ENCODE data around the gene C9.
"Not testable (repeated sequence)": the region's sequence is repeated elsewhere in the genome, so short reads cannot be mapped to it uniquely, and the experiment has no call there.

The C9 gene

GRCh38 chr5:39337252-39337915 lies 26.9 kb downstream of the C9 start:
- no peaks in the 10 kb centered on the region for H3K36me3 Mint-ChIP-seq (ENCODE audit: insufficient read depth)
- no peak for DNase-seq
- no peak for ATAC-seq (replicated peaks)
- peaks cover 13 to 22% of the 10 kb centered on the region in 2 donors for H3K27me3 Mint-ChIP-seq
- H3K4me3 Mint-ChIP-seq: no peak overlapping the region
- no peaks in the 10 kb centered on the region for H3K4me1 Mint-ChIP-seq (ENCODE audit: low read depth in 2 of 2)
- H3K27ac Mint-ChIP-seq: no peak overlapping the region
- no peaks in the 10 kb centered on the region for H3K9me3 Mint-ChIP-seq

GRCh38 chr5:39334296-39334695 lies 30.0 kb downstream of the C9 start:
- not testable (repeated sequence) for ATAC-seq (replicated peaks); H3K27me3 Mint-ChIP-seq

GRCh38 chr5:39333104-39333503 lies 31.2 kb downstream of the C9 start:
- no peak for ATAC-seq (replicated peaks)
- H3K4me1 Mint-ChIP-seq (ENCODE audit: low read depth in 2 of 2): no peaks in the 10 kb centered on the region
- DNase-seq: no peak
- peaks cover 0 to 6% of the 10 kb centered on the region in 2 donors for H3K27me3 Mint-ChIP-seq
- no peak overlapping the region for H3K27ac Mint-ChIP-seq
- H3K4me3 Mint-ChIP-seq: no peak overlapping the region
- no peaks in the 10 kb centered on the region for H3K36me3 Mint-ChIP-seq (ENCODE audit: insufficient read depth)
- H3K9me3 Mint-ChIP-seq: no peaks in the 10 kb centered on the region

More at GRCh38 chr5:39334296-39334695, 30.0 kb downstream of the C9 start:
- H3K36me3 Mint-ChIP-seq (ENCODE audit: insufficient read depth); DNase-seq; H3K4me3 Mint-ChIP-seq; H3K4me1 Mint-ChIP-seq (ENCODE audit: low read depth in 2 of 2); H3K27ac Mint-ChIP-seq; H3K9me3 Mint-ChIP-seq: not testable (repeated sequence)

- Mint-ChIP-seq H3K4me3 (no peak overlapping the region), H3K9me3 (no peaks in the 10 kb centered on the region), H3K4me1 (ENCODE audit: low read depth in 2 of 2) (no peaks in the 10 kb centered on the region), H3K27me3 (peaks cover 0 to 6% of the 10 kb centered on the region in 2 donors), H3K27ac (no peak overlapping the region), H3K36me3 (ENCODE audit: insufficient read depth) (no peaks in the 10 kb centered on the region)
- DNase-seq (no peak), ATAC-seq (replicated peaks) (no peak)
Measured at GRCh38 chr5:39331861-39332381, 32.4 kb downstream of the C9 start.

GRCh38 chr5:39328731-39329130 lies 35.6 kb downstream of the C9 start:
- Mint-ChIP-seq H3K9me3 (no peaks in the 10 kb centered on the region), H3K27me3 (no peaks in the 10 kb centered on the region), H3K27ac (no peak overlapping the region), H3K4me3 (no peak overlapping the region), H3K4me1 (ENCODE audit: low read depth in 2 of 2) (no peaks in the 10 kb centered on the region), H3K36me3 (ENCODE audit: insufficient read depth) (no peaks in the 10 kb centered on the region)
- no peak for DNase-seq
- ATAC-seq (replicated peaks): no peak

GRCh38 chr5:39323542-39323941 lies 40.8 kb downstream of the C9 start:
- Mint-ChIP-seq H3K4me3 (no peak overlapping the region), H3K27me3 (peaks cover 9 to 18% of the 10 kb centered on the region in 2 donors), H3K27ac (no peak overlapping the region), H3K4me1 (ENCODE audit: low read depth in 2 of 2) (no peaks in the 10 kb centered on the region), H3K9me3 (no peaks in the 10 kb centered on the region), H3K36me3 (ENCODE audit: insufficient read depth) (no peaks in the 10 kb centered on the region)
- DNase-seq (no peak), ATAC-seq (replicated peaks) (no peak)

DNA sequence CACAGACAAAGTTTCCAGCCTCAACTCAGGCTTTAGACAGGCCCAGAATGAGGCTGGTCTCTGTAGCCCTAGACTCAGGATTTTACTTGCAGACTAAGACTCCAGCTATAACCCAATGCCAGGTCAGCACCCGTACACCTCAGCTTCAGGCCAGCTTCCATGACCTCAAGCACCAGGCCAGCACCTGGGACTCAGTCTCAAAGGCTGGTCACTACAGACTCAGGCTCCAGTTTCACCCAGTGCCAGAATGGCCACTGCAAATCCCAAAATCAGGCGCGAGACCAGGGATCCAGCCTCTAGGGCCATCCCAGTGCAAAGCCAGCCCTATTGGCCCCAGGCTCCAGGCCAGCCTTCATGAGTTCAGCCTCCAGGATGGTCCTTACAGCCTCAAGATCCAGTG lies 44.9 kb downstream of the C9 start:
- H3K36me3 Mint-ChIP-seq (ENCODE audit: insufficient read depth): no peaks in the 10 kb centered on the region
- peaks cover 18 to 20% of the 10 kb centered on the region in 2 donors for H3K27me3 Mint-ChIP-seq
- no peak overlapping the region for H3K4me3 Mint-ChIP-seq

GRCh38 chr5:39316464-39316863 lies 47.8 kb downstream of the C9 start:
- H3K36me3 Mint-ChIP-seq (ENCODE audit: insufficient read depth); DNase-seq; ATAC-seq (replicated peaks); H3K9me3 Mint-ChIP-seq; H3K4me3 Mint-ChIP-seq; H3K27ac Mint-ChIP-seq; H3K4me1 Mint-ChIP-seq (ENCODE audit: low read depth in 2 of 2): not testable (repeated sequence)
- peaks cover 15 to 20% of the 10 kb centered on the region in 2 donors for H3K27me3 Mint-ChIP-seq

More for the DNA sequence above, 44.9 kb downstream of the C9 start:
- ATAC-seq (replicated peaks): no peak
- no peaks in the 10 kb centered on the region for H3K4me1 Mint-ChIP-seq (ENCODE audit: low read depth in 2 of 2)
- H3K9me3 Mint-ChIP-seq: no peaks in the 10 kb centered on the region
- H3K27ac Mint-ChIP-seq: no peak overlapping the region
- no peak for DNase-seq

- Mint-ChIP-seq H3K4me1 (ENCODE audit: low read depth in 2 of 2) (no peaks in the 10 kb centered on the region), H3K9me3 (no peaks in the 10 kb centered on the region), H3K4me3 (no peak overlapping the region), H3K36me3 (ENCODE audit: insufficient read depth) (no peaks in the 10 kb centered on the region), H3K27me3 (peaks cover 10 to 20% of the 10 kb centered on the region in 2 donors), H3K27ac (no peak overlapping the region)
- DNase-seq: no peak
- no peak for ATAC-seq (replicated peaks)
Measured at GRCh38 chr5:39315995-39316394, 48.3 kb downstream of the C9 start.

GRCh38 chr5:39314591-39314990 lies 49.7 kb downstream of the C9 start:
- no peaks in the 10 kb centered on the region for H3K36me3 Mint-ChIP-seq (ENCODE audit: insufficient read depth)
- no peak overlapping the region for H3K27ac Mint-ChIP-seq
- H3K9me3 Mint-ChIP-seq: no peaks in the 10 kb centered on the region
- DNase-seq: no peak
- H3K27me3 Mint-ChIP-seq: peaks cover 0 to 30% of the 10 kb centered on the region in 2 donors
- H3K4me1 Mint-ChIP-seq (ENCODE audit: low read depth in 2 of 2): no peaks in the 10 kb centered on the region
- no peak overlapping the region for H3K4me3 Mint-ChIP-seq
- ATAC-seq (replicated peaks): no peak

GRCh38 chr5:39309534-39309933 lies 54.8 kb downstream of the C9 start:
- Mint-ChIP-seq H3K9me3 (no peaks in the 10 kb centered on the region), H3K4me1 (ENCODE audit: low read depth in 2 of 2) (no peaks in the 10 kb centered on the region), H3K36me3 (ENCODE audit: insufficient read depth) (peaks cover 2% of the 10 kb centered on the region), H3K4me3 (no peak overlapping the region), H3K27ac (no peak overlapping the region), H3K27me3 (peaks cover 0 to 27% of the 10 kb centered on the region in 2 donors)
- DNase-seq (no peak), ATAC-seq (replicated peaks) (no peak)

DNA sequence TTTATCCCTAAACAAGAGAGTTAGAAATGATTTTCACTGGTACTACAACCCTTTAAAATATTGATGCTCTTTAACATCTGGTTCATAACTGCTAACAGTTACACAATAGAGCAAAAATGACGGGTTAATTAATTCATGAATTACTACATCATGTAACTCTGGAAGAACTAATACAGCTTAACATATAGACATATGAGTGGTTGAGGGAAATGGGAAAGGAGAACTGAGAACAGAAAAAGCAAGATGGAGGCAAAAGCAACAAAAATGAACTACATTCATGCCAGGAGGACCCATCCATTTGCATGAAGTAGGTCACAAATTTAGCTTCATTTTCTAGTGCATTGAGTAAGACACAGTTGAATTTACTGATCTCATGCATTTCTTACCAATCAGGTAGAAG lies 61.8 kb downstream of the C9 start:
- Mint-ChIP-seq H3K27ac (no peak overlapping the region), H3K4me3 (no peak overlapping the region), H3K4me1 (ENCODE audit: low read depth in 2 of 2) (no peaks in the 10 kb centered on the region), H3K9me3 (no peaks in the 10 kb centered on the region), H3K27me3 (peaks cover 0 to 9% of the 10 kb centered on the region in 2 donors), H3K36me3 (ENCODE audit: insufficient read depth) (peaks cover 2% of the 10 kb centered on the region)
- ATAC-seq (replicated peaks) (no peak), DNase-seq (no peak)

DNA sequence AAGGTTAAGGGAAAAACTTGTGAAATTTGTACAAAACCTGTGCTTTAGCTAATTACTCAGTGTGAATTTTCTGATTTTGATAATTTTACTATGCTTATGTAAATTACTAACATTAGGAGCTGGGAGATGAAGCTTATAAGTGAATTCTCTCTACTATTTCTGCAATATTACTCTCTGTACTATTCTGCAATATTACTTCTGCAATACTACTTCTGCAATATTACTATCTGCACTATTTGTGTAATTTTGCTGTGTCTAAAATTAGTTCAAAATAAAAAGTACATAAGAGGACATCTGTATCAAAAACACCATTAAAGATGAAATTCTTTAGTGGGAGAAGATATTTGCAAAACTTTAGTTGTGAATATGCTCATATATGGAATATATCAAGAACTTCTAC lies 62.9 kb downstream of the C9 start:
- Mint-ChIP-seq H3K27me3 (peaks cover 0 to 7% of the 10 kb centered on the region in 2 donors), H3K4me3 (no peak overlapping the region), H3K27ac (no peak overlapping the region), H3K9me3 (no peaks in the 10 kb centered on the region), H3K36me3 (ENCODE audit: insufficient read depth) (peaks cover 2% of the 10 kb centered on the region), H3K4me1 (ENCODE audit: low read depth in 2 of 2) (no peaks in the 10 kb centered on the region)
- no peak for ATAC-seq (replicated peaks)
- no peak for DNase-seq

DNA sequence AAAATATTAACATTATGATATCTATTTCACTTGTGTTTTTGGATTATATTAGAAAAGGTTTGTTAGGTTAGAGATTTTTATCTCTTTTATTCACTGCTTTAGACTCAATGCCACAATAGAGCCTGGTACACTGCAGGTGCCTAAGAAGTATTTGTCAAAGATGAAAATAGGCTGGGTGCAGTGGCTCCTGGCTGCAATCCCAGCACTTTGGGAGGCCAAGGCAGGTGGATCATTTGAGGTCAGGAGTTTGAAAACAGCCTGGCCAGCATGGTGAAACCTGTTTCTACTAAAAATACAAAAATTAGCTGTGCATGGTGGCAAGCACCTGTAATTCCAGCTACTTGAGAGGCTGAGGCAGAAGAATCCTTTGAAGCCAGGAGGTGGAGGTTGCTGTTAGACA lies 64.3 kb downstream of the C9 start:
- Mint-ChIP-seq H3K4me3 (no peak overlapping the region), H3K9me3 (no peaks in the 10 kb centered on the region), H3K4me1 (ENCODE audit: low read depth in 2 of 2) (no peaks in the 10 kb centered on the region), H3K36me3 (ENCODE audit: insufficient read depth) (no peaks in the 10 kb centered on the region), H3K27ac (no peak overlapping the region), H3K27me3 (no peaks in the 10 kb centered on the region)
- ATAC-seq (replicated peaks): no peak
- DNase-seq: no peak
